IMR-90 (cell line): Measurements from ENCODE around the gene CYP2E1. TPM values are rescaled to one million over a fixed set of nuclear protein-coding genes. Genes with fewer than 3 reads are reported as not detected.

Experiments
- ATAC-seq: fragments of 200-7000 bp; cut with Tn5 transposase; 2 replicates; pipeline ENCODE4 v1.9.1; 2020; ENCODE audit warnings: low read depth, mild to moderate bottlenecking, moderate library complexity
- BruUV-seq: library from RNA; stranded (reverse); fragments of 400-500 nt; replicated peaks from 2 replicates; lab custom pipeline; 2021; lab: Mats Ljungman, UMichigan
- CTCF ChIA-PET: fragments of 300-600 bp; formaldehyde crosslinking; extraction: SDS; loops from one replicate; lab custom pipeline; 2021; ENCODE audit warnings: antibody characterized with exemption; lab: Yijun Ruan, JAX
- POLR2A ChIA-PET: fragments of 300-600 bp; sonication (Branson Sonifier 250); formaldehyde crosslinking; loops from one replicate; lab custom pipeline; 2022; ENCODE audit warnings: antibody characterized with exemption; ENCODE audit not compliant: unreplicated experiment; lab: Charles Lee
- DNase-seq: peaks from one replicate; pipeline ENCODE4 v3.0.0; 2013
- H2AFZ ChIP-seq: replicated peaks from 2 replicates; pipeline ENCODE3; 2013; ENCODE audit warnings: low read length, mild to moderate bottlenecking; ENCODE audit not compliant: poor library complexity
- H2AK5ac ChIP-seq: 2 replicates; pipeline ENCODE4 v1.6.1; 2013; ENCODE audit warnings: low read depth, low read length, inconsistent platforms
- H2AK9ac ChIP-seq: replicated peaks from 2 replicates; pipeline ENCODE3; 2013; ENCODE audit warnings: mild to moderate bottlenecking, low read depth, low read length, moderate library complexity; ENCODE audit not compliant: poor library complexity
- H2BK120ac ChIP-seq: 2 replicates; pipeline ENCODE4 v1.6.1; 2013; ENCODE audit warnings: low read depth, low read length, inconsistent platforms
- H2BK15ac ChIP-seq: 3 replicates; pipeline ENCODE4 v1.6.1; 2013; ENCODE audit warnings: low read depth, low read length, inconsistent platforms
- H2BK20ac ChIP-seq: 2 replicates; pipeline ENCODE4 v1.6.1; 2013; ENCODE audit warnings: low read depth, mild to moderate bottlenecking, inconsistent platforms, low read length, moderate library complexity
- H2BK5ac ChIP-seq: 2 replicates; pipeline ENCODE4 v1.6.1; 2013; ENCODE audit warnings: mild to moderate bottlenecking, low read depth, low read length, inconsistent platforms; ENCODE audit not compliant: poor library complexity, severe bottlenecking
- H3K14ac ChIP-seq: replicated peaks from 2 replicates; pipeline ENCODE4 v1.6.1; 2013; ENCODE audit warnings: low read depth, low read length, inconsistent platforms
- H3K18ac ChIP-seq: 2 replicates; pipeline ENCODE4 v1.6.1; 2013; ENCODE audit warnings: low read depth, low read length, control low read depth
- H3K23ac ChIP-seq: 2 replicates; pipeline ENCODE4 v1.6.1; 2013; ENCODE audit warnings: low read depth, low read length, inconsistent platforms
- H3K27ac ChIP-seq: 2 replicates; pipeline ENCODE4 v1.5.1; 2013; ENCODE audit warnings: mild to moderate bottlenecking, control low read depth, low read length; ENCODE audit not compliant: insufficient read depth
- H3K27me3 ChIP-seq: 2 replicates; pipeline ENCODE4 v1.6.1; 2013; ENCODE audit warnings: low read length; ENCODE audit not compliant: control insufficient read depth, insufficient read depth
- H3K36me3 ChIP-seq: 2 replicates; pipeline ENCODE4 v1.6.1; 2013; ENCODE audit warnings: low read length, mixed read lengths; ENCODE audit not compliant: control insufficient read depth, insufficient read depth
- H3K4ac ChIP-seq: 2 replicates; pipeline ENCODE4 v1.6.1; 2013; ENCODE audit warnings: low read depth, low read length, inconsistent platforms
- H3K4me1 ChIP-seq: 2 replicates; pipeline ENCODE4 v1.6.1; 2013; ENCODE audit warnings: low read length, mixed read lengths; ENCODE audit not compliant: control insufficient read depth, insufficient read depth
- H3K4me2 ChIP-seq: 2 replicates; pipeline ENCODE4 v1.6.1; 2013; ENCODE audit warnings: low read depth, mild to moderate bottlenecking, control low read depth, low read length, moderate library complexity
- H3K4me3 ChIP-seq: 2 replicates; pipeline ENCODE4 v1.5.1; 2013; ENCODE audit warnings: low read depth, mild to moderate bottlenecking, control low read depth, low read length, moderate library complexity; ENCODE audit not compliant: insufficient read depth
- H3K56ac ChIP-seq: 2 replicates; pipeline ENCODE4 v1.6.1; 2013; ENCODE audit warnings: low read length, inconsistent platforms; ENCODE audit not compliant: insufficient read depth; ENCODE audit errors: extremely low read depth
- H3K79me1 ChIP-seq, 2 experiments: 2 replicates each; pipeline ENCODE4 v1.6.1; 2013; ENCODE audit warnings: low read length in 2 of 2, inconsistent platforms in 1 of 2, low read depth in 1 of 2
- H3K9ac ChIP-seq: 2 replicates; pipeline ENCODE4 v1.6.1; 2013; ENCODE audit warnings: low read depth, low read length, control low read depth
- H3K9me1 ChIP-seq: 2 replicates; pipeline ENCODE4 v1.6.1; 2013; ENCODE audit warnings: low read length, inconsistent platforms; ENCODE audit not compliant: insufficient read depth
- H3K9me3 ChIP-seq: 2 replicates; pipeline ENCODE4 v1.6.1; 2013; ENCODE audit warnings: low read length; ENCODE audit not compliant: control insufficient read depth, insufficient read depth
- H4K20me1 ChIP-seq: 2 replicates; pipeline ENCODE4 v1.6.1; 2013; ENCODE audit warnings: low read length, inconsistent platforms; ENCODE audit not compliant: insufficient read depth
- H4K5ac ChIP-seq: 2 replicates; pipeline ENCODE4 v1.6.1; 2013; ENCODE audit warnings: mild to moderate bottlenecking, low read depth, low read length, control low read depth
- H4K8ac ChIP-seq, 2 experiments: 2 replicates each; pipeline ENCODE4 v1.6.1; 2013; ENCODE audit warnings: low read depth in 2 of 2, low read length in 2 of 2, control low read depth in 1 of 2, inconsistent platforms in 1 of 2
- H4K91ac ChIP-seq: 2 replicates; pipeline ENCODE4 v1.6.1; 2013; ENCODE audit warnings: low read depth, low read length, inconsistent platforms; ENCODE audit not compliant: insufficient read depth
- BHLHE40 ChIP-seq: fragments of 150-350 bp; IDR thresholded peaks from 2 replicates; pipeline ENCODE4 v1.6.1; 2016; ENCODE audit warnings: mild to moderate bottlenecking, low read depth, low read length
- CEBPB ChIP-seq: IDR thresholded peaks from 2 replicates; pipeline ENCODE4 v1.6.1; 2012; ENCODE audit warnings: low read depth, low read length, improper control_type of control experiment
- CHD1 ChIP-seq: IDR thresholded peaks from 2 replicates; pipeline ENCODE4 v1.6.1; 2012; ENCODE audit warnings: low read depth, low read length, improper control_type of control experiment
- FOS ChIP-seq: fragments of 150-350 bp; IDR thresholded peaks from 2 replicates; pipeline ENCODE4 v1.6.1; 2016; ENCODE audit warnings: low read depth, low read length
- MAFK ChIP-seq: IDR thresholded peaks from 2 replicates; pipeline ENCODE4 v1.6.1; 2012; ENCODE audit warnings: low read depth, low read length, improper control_type of control experiment
- NFE2L2 ChIP-seq: fragments of 150-350 bp; IDR thresholded peaks from 2 replicates; pipeline ENCODE4 v1.6.1; 2016; ENCODE audit warnings: low read depth, mild to moderate bottlenecking, low read length
- RAD21 ChIP-seq: IDR thresholded peaks from 2 replicates; pipeline ENCODE4 v1.6.1; 2012; ENCODE audit warnings: low read length, improper control_type of control experiment
- RCOR1 ChIP-seq: IDR thresholded peaks from 2 replicates; pipeline ENCODE4 v1.6.1; 2012; ENCODE audit warnings: mild to moderate bottlenecking, low read length, improper control_type of control experiment; ENCODE audit not compliant: insufficient replicate concordance
- SMC3 ChIP-seq: fragments of 150-350 bp; IDR thresholded peaks from 2 replicates; pipeline ENCODE4 v1.6.1; 2016; ENCODE audit warnings: low read depth, mild to moderate bottlenecking, antibody characterized with exemption, low read length, moderate library complexity
- whole genome bisulfite sequencing, 2 experiments: methylation state at CpG; one replicate each; pipeline versions ENCODE4 v1.1.5 to v1.1.7; 2013; ENCODE audit warnings: missing lambda C conversion rate in 2 of 2; ENCODE audit not compliant: insufficient read length in 1 of 2; ENCODE audit errors: extremely low coverage in 2 of 2; 5-methylcytosine and 5-hydroxymethylcytosine counted together
- dilution Hi-C: fragments of 300-500 bp; cut with HindIII; formaldehyde crosslinking; loops from one replicate; pipeline ENCODE4 v1.14.3; 2018; ENCODE audit warnings: low sequenced_read_pairs; ENCODE audit not compliant: unreplicated experiment
- in situ Hi-C: fragments of 300-500 bp; cut with MboI; formaldehyde crosslinking; loops from 3 replicates; pipeline ENCODE4 v1.14.3; 2019; ENCODE audit warnings: low sequenced_read_pairs, inconsistent platforms, mixed read lengths
- intact Hi-C: fragments of 100-400 bp; cut with micrococcal nuclease; formaldehyde crosslinking; loops from 2 replicates; pipeline ENCODE4 v1.10.0; 2022
- polyA plus RNA-seq, 3 experiments: library from polyadenylated mRNA; depleted of rRNA; stranded (reverse); fragments of >200 nt; gene quantifications; 2 replicates each; pipeline ENCODE4 v1.2.3, GENCODE V29; 2012; ENCODE audit warnings: low replicate concordance in 1 of 3
- total RNA-seq: library from RNA; depleted of rRNA; stranded (reverse); fragments of >200 nt; gene quantifications from 2 replicates; pipeline ENCODE4 v1.2.3, GENCODE V29; 2012
- TF ChIP-seq, protein P1 (sequence below): conservative IDR thresholded peaks from 2 replicates; pipeline ENCODE4 v1.5.1; 2012; ENCODE audit warnings: mild to moderate bottlenecking, low read depth, low read length, improper control_type of control experiment

Gene CYP2E1
- total and polyA plus RNA-seq, 2 of the 4 experiments (the other 2 are of a cell fraction), result 0.36 to 1.7 TPM

DNA sequence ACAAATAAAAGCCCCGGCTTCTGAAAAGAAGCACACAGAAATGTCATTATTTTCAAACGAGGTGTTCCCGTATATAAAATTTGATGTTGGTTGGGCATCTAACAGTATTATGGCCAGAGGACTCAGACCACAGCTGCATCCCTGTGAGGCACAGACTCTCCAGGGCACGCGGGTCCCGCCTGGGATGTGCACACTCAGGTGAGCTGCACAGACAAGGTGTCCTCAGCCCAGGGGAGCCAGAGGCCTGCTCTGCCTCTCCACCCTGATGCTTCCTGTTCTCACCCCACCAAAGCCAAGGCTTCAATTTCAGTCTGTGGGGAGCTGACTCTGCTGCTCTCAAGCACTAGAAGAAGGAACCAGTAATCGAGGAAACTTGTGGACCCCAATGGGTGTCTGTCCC lies 1.7 kb upstream of the CYP2E1 start:
- WGBS, 2 experiments, result 73% methylated on average over 3 of the region's 7 CpGs; no CpG with 5 or more reads in 1 of the 2 experiments
- no peaks in the 10 kb centered on the region for H3K79me1 ChIP-seq
- no peak overlapping the region for H3K27ac ChIP-seq
- TF ChIP-seq MAFK (no peak), BHLHE40 (no peak), FOS (no peak), RCOR1 (no peak), CHD1 (no peak), RAD21 (no peak), CEBPB (no peak), NFE2L2 (no peak), SMC3 (no peak)
- TF ChIP-seq, protein P1, sequence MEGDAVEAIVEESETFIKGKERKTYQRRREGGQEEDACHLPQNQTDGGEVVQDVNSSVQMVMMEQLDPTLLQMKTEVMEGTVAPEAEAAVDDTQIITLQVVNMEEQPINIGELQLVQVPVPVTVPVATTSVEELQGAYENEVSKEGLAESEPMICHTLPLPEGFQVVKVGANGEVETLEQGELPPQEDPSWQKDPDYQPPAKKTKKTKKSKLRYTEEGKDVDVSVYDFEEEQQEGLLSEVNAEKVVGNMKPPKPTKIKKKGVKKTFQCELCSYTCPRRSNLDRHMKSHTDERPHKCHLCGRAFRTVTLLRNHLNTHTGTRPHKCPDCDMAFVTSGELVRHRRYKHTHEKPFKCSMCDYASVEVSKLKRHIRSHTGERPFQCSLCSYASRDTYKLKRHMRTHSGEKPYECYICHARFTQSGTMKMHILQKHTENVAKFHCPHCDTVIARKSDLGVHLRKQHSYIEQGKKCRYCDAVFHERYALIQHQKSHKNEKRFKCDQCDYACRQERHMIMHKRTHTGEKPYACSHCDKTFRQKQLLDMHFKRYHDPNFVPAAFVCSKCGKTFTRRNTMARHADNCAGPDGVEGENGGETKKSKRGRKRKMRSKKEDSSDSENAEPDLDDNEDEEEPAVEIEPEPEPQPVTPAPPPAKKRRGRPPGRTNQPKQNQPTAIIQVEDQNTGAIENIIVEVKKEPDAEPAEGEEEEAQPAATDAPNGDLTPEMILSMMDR, result no peak
- no peak overlapping the region for H3K4ac ChIP-seq
- H2BK20ac ChIP-seq, result no peak overlapping the region
- no TSS peak for BruUV-seq
- H3K4me2 ChIP-seq, result no peak overlapping the region
- POLR2A ChIA-PET, result no interaction called here
- no peak overlapping the region for H2BK15ac ChIP-seq
- in situ Hi-C loops (no loop called here), dilution Hi-C loops (no loop called here), intact Hi-C loops (loop anchor here (10.0 kb wide), 1 partner anchor 201 kb away; no protein-coding TSS in a partner anchor)
- DNase-seq (no peak), ATAC-seq (no peak)
- H3K27me3 ChIP-seq, result peaks cover 34% of the 10 kb centered on the region
- no peak overlapping the region for H2AK5ac ChIP-seq
- no peak overlapping the region for H3K14ac ChIP-seq
- no peak overlapping the region for H2BK120ac ChIP-seq
- no peak overlapping the region for H3K9ac ChIP-seq
- peaks cover 4% of the 10 kb centered on the region; the same call in 1 of the 2 replicates for H3K9me3 ChIP-seq
- no peaks in the 10 kb centered on the region for H3K36me3 ChIP-seq
- H3K4me1 ChIP-seq, result no peaks in the 10 kb centered on the region
- H3K9me1 ChIP-seq, result no peaks in the 10 kb centered on the region
- no peak overlapping the region for H3K23ac ChIP-seq
- no peak overlapping the region for H3K18ac ChIP-seq
- H2AK9ac ChIP-seq, result no peak overlapping the region
- no peak overlapping the region for H3K56ac ChIP-seq
- H3K4me3 ChIP-seq, result no peak overlapping the region
- H4K20me1 ChIP-seq, result no peaks in the 10 kb centered on the region
- CTCF ChIA-PET, result no interaction called here
- no peak overlapping the region for H2AFZ ChIP-seq
- H4K91ac ChIP-seq, result no peak overlapping the region
- H4K5ac ChIP-seq, result no peak overlapping the region
- H2BK5ac ChIP-seq, result no peak overlapping the region
- H4K8ac ChIP-seq, result no peak overlapping the region
